GM12801 (cell line): Measurements from ENCODE around the gene LARP4B.

Experiments
- CTCF ChIP-seq: IDR thresholded peaks from one replicate; pipeline ENCODE4 v1.5.1; 2011; ENCODE audit warnings: control low read depth; ENCODE audit not compliant: insufficient read length; ENCODE audit errors: extremely low read depth

The LARP4B gene

DNA sequence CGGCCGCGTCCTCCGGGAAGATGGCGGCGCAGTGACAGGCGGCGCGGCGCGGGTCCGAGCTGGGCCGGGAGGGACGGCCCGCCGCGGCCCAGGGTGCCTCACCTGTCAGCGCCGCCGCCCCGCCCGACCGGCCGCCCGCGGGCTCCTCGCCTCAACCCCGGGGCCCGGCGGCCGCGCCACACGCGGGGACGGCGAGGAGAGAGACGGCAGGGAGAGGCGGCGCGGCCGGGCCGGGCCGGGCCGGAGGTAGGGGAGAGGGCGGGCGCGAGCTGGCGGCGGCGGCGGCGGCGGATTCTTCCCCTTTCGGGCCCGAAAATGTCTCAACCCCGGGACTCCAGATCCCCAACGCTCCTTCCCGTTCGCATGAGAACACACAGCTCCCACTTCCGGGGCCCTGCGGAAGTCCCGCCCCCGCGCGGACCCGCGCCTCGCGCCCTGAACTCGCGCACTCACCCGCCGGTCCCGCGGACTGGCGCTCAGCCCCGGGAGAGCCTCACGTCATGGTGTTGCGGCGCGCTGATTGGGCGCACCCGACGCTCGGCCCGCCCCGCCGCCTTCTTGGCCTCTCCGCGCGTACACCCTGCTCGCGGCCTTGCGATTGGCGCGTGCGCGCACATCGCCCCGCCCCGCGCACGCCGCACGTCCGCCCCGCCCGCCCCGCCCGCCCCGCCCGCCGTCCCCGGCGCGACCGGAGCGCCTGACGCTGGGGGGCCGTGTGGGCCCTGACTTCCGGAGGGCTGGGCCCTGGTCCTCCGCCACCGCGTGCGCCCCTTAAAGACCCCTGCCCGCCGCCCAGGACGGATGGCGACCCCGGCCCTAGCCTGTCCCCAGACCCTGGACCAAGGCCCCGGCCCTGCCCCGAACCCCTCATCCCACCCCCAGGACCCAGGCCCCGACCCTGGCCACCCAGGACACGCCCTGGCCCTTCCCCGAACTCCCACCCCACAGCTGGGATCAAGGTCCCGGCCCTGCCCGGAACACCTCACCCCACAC is at the start of gene LARP4B:
Gene LARP4B, minus strand, starts transcription at position 380 of the 993 bp plus-strand sequence. CDS start 45,984 bp downstream, outside the sequence.
- TF ChIP-seq CTCF = no peak

GRCh38 chr10:980468-981093 is 49.1 kb upstream of the LARP4B start:
- no peak for TF ChIP-seq CTCF

GRCh38 chr10:978826-979421 is 47.4 kb upstream of the LARP4B start:
- no peak for TF ChIP-seq CTCF

- TF ChIP-seq CTCF = no peak
These were observed 44.8 kb upstream of the LARP4B start for GRCh38 chr10:976316-976715.

- TF ChIP-seq CTCF = no peak
These were observed 43.2 kb upstream of the LARP4B start for GRCh38 chr10:974785-975074.

- no peak for TF ChIP-seq CTCF
These were observed 42.7 kb upstream of the LARP4B start for GRCh38 chr10:974038-974784.

DNA sequence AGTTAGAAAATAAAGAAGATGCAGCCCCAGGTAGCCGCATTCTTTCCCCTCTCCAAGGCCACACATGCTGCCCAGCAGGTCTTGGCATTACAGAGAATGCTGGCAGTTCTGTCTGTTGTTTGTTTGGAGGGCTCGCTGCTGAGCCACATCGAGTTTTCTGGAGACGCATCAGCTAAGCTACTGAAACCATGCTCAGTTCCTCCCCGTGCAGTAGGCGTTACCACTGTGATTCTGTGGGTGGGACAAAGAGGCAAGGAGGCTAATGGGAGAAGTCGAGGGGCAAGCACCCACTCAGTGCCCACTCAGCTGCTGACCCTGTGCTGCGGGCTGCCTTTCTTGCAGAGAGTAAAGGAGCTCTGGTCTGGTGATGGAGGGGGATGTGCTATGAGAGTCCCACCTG is 41.3 kb upstream of the LARP4B start:
- no peak for TF ChIP-seq CTCF
